ENCODE data around the gene PAX8. TPM values are rescaled to one million over a fixed set of nuclear protein-coding genes. Genes with fewer than 3 reads are reported as not detected.

PAX8 gene
- total RNA-seq, 1 donor: 2.9 TPM

DNA sequence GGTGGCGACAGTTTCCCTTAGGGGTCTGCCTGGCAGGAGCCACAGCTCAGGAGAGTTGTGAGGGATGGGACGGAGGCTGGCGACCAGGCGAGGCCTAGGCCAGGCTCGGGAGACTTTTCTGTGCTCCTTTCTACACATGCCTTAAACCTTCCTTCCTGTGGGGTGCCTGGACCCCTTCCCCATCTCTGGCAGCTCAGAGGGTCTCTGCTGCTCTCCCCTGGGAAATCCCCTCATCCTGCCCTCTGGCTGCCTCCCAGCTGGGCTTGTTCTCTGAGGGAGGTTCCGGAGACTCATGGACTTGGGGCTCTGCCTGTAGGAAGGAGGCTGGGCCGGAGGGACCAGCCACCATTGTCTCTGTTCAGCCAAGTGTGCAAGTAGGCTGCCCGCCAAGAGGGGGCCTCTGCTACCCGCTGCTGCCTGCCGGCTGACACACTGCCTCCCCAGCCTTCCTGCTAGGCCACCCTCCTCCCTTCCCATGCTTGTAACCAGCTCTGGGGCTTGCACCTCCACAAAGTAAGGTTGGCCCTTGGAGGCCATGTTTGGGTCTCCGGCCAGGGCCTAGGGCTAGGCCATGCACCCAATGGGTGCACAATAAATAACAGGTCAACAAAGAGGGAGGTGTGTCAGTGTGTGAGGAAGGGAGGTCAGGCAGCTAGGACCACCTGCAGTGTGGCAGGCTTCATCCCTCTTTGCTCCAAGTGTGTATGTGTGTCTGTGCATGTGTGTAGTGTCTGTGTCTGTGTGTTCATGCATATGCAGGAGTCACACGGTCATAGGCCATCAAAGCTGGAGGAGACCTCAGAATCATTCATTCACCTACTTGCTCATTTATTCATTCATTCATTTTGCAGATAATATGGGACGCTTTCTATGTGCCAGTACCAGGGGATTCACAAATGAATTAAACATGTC, 76.2 kb downstream of the PAX8 start:
- Histone ChIP-seq H3K27me3 (ENCODE audit: insufficient read depth, low read length) (no peaks in the 10 kb centered on the region), H3K4me2 (ENCODE audit: insufficient read depth, low read length) (no peak overlapping the region), H3K9me3 (ENCODE audit: low read depth, low read length) (no peaks in the 10 kb centered on the region), H3K4me1 (ENCODE audit: insufficient read depth, low read length) (peaks cover 13% of the 10 kb centered on the region), H2AFZ (ENCODE audit: low read length) (no peak overlapping the region), H3K27ac (ENCODE audit: low read depth, low read length) (no peak overlapping the region), H3K79me2 (ENCODE audit: insufficient read depth, low read length) (no peaks in the 10 kb centered on the region), H3K4me3 (ENCODE audit: insufficient read depth, low read length) (no peak overlapping the region), H4K20me1 (ENCODE audit: insufficient read depth, low read length) (no peaks in the 10 kb centered on the region), H3K36me3 (ENCODE audit: insufficient read depth, low read length) (no peaks in the 10 kb centered on the region)
- DNase-seq (ENCODE audit: insufficient read length, low spot score, missing footprints): no peak
- TF ChIP-seq, protein P1, sequence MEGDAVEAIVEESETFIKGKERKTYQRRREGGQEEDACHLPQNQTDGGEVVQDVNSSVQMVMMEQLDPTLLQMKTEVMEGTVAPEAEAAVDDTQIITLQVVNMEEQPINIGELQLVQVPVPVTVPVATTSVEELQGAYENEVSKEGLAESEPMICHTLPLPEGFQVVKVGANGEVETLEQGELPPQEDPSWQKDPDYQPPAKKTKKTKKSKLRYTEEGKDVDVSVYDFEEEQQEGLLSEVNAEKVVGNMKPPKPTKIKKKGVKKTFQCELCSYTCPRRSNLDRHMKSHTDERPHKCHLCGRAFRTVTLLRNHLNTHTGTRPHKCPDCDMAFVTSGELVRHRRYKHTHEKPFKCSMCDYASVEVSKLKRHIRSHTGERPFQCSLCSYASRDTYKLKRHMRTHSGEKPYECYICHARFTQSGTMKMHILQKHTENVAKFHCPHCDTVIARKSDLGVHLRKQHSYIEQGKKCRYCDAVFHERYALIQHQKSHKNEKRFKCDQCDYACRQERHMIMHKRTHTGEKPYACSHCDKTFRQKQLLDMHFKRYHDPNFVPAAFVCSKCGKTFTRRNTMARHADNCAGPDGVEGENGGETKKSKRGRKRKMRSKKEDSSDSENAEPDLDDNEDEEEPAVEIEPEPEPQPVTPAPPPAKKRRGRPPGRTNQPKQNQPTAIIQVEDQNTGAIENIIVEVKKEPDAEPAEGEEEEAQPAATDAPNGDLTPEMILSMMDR (IDR thresholded peaks at IDR 0.05; ENCODE audit: extremely low read depth, low read depth, low read length): no peak

DNA sequence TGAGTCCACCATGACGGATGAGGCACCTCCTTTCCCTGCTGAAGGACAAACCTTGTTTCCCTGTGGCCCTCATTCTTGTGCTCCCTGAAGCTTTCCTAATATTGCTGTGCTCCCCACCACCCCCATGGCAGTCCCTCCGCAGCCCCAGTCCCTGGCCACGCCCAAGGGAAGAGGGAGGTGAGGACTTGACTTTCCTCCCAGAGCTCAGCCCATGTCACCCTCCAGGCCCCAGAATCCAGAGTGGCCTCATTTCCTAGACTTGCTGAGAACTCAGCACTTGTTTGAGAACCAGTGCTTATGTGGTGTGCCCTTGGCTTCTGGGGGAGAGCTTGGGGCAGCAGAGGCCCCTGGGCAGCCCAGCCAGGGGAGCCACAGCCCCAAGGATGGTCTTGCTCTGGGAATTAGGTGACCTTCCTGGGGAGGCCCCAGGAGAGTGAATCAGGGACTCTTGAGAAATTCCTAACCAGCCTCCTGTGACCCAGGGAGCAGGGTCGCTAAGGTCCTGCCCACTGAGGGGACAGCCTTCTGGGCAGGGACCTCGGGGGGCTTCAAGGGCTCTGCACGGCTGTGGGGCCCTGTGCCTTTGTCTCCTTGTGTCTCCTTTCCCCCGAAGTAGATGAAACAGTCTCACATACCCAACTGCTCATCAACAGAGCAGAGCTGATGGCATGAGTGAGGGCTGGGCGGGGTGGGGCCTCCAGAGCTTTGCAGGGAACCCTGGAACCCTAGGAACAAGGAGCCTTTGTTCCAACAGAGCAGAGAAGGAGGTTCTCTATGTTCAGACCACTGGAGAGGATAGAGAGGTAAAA, 77.0 kb downstream of the PAX8 start:
- Histone ChIP-seq H3K4me3 (ENCODE audit: insufficient read depth, low read length) (no peak overlapping the region), H2AFZ (ENCODE audit: low read length) (no peak overlapping the region), H3K9me3 (ENCODE audit: low read depth, low read length) (no peaks in the 10 kb centered on the region), H3K36me3 (ENCODE audit: insufficient read depth, low read length) (no peaks in the 10 kb centered on the region), H3K4me2 (ENCODE audit: insufficient read depth, low read length) (no peak overlapping the region), H3K4me1 (ENCODE audit: insufficient read depth, low read length) (peaks cover 13% of the 10 kb centered on the region), H4K20me1 (ENCODE audit: insufficient read depth, low read length) (no peaks in the 10 kb centered on the region), H3K27me3 (ENCODE audit: insufficient read depth, low read length) (no peaks in the 10 kb centered on the region), H3K79me2 (ENCODE audit: insufficient read depth, low read length) (no peaks in the 10 kb centered on the region), H3K27ac (ENCODE audit: low read depth, low read length) (no peak overlapping the region)
- DNase-seq (ENCODE audit: insufficient read length, low spot score, missing footprints): no peak
- TF ChIP-seq, protein P1 (IDR thresholded peaks at IDR 0.05; ENCODE audit: extremely low read depth, low read depth, low read length): no peak

DNA sequence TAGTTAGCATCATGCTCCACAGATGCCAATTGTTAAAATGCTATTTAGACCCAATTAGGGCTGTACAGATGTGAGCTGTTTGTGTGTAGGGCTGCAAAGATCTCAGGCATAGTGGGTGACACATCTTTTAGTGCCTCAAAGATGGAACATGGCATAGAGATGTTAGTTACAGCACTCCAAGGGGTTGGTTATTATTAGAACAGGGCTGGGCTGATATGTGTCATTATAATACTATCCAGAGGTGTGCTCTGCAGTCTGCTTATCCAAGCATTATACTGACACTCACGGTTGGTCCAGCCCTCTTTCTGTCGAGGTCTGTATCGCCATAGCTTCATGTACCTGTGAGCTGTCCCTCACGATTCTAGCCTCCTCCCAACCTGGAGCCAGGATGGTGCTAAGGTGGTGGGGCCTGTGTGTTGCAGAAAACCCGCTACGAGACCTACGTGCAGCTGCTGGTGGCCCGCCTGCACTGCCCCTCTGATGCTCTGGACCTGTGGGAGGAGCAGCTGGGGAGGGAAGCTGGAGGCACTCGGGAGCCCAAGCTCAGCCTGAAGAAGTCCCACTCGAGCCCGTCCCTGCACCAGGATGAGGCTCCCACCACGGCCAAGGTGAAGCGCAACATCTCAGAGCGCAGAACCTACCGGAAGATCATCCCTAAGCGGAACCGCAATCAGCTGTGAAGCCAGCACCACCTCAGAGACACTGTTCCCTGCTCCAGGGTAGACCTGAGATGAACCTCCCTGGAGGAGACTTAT, 77.8 kb downstream of the PAX8 start:
- no peak overlapping the region for H3K4me2 ChIP-seq (ENCODE audit: insufficient read depth, low read length)
- no peak overlapping the region for H2AFZ ChIP-seq (ENCODE audit: low read length)

More for the DNA sequence above, 77.8 kb downstream of the PAX8 start:
- Histone ChIP-seq H3K27ac (ENCODE audit: low read depth, low read length) (no peak overlapping the region), H4K20me1 (ENCODE audit: insufficient read depth, low read length) (no peaks in the 10 kb centered on the region), H3K79me2 (ENCODE audit: insufficient read depth, low read length) (no peaks in the 10 kb centered on the region), H3K36me3 (ENCODE audit: insufficient read depth, low read length) (no peaks in the 10 kb centered on the region), H3K4me1 (ENCODE audit: insufficient read depth, low read length) (peaks cover 13% of the 10 kb centered on the region), H3K27me3 (ENCODE audit: insufficient read depth, low read length) (no peaks in the 10 kb centered on the region), H3K4me3 (ENCODE audit: insufficient read depth, low read length) (no peak overlapping the region), H3K9me3 (ENCODE audit: low read depth, low read length) (no peaks in the 10 kb centered on the region)
- TF ChIP-seq, protein P1 (IDR thresholded peaks at IDR 0.05; ENCODE audit: extremely low read depth, low read depth, low read length): no peak
- DNase-seq (ENCODE audit: insufficient read length, low spot score, missing footprints): no peak

All from osteoblast (primary cell).